HG02943 (cell line): ENCODE measurements around the gene AVPI1.
"Not testable (repeated sequence)": the region's sequence is repeated elsewhere in the genome, so short reads cannot be mapped to it uniquely, and the experiment has no call there.

Experiments
- ATAC-seq: cut with Tn5 transposase; IDR thresholded peaks from one replicate; pipeline ENCODE4 v1.9.1; 2021; ENCODE audit warnings: mild to moderate bottlenecking, low read depth, moderate library complexity; ENCODE audit not compliant: unreplicated experiment

AVPI1 gene

GRCh38 chr10:97713339-97713825 is 26.3 kb upstream of the AVPI1 start, which contains the start of gene MARVELD1:
Gene MARVELD1 (plus strand): TSS chr10:97713730. CDS start chr10:97713877, 147 bp downstream.
- ATAC-seq, result no peak

GRCh38 chr10:97711640-97712572 is 24.9 kb upstream of the AVPI1 start:
- no peak for ATAC-seq

GRCh38 chr10:97708976-97709946 is 22.2 kb upstream of the AVPI1 start:
- no peak for ATAC-seq

- ATAC-seq, result no peak
Measured at GRCh38 chr10:97708167-97708566, 21.1 kb upstream of the AVPI1 start.

GRCh38 chr10:97707134-97707861 is 20.3 kb upstream of the AVPI1 start:
- ATAC-seq, result no peak

- ATAC-seq, result no peak
Measured at GRCh38 chr10:97705006-97705670, 18.1 kb upstream of the AVPI1 start.

- ATAC-seq, result no peak
Measured at GRCh38 chr10:97704341-97704740, 17.3 kb upstream of the AVPI1 start.

GRCh38 chr10:97703398-97704067 is 16.5 kb upstream of the AVPI1 start:
- no peak for ATAC-seq

- ATAC-seq, result no peak
Measured at GRCh38 chr10:97701438-97702069, 14.5 kb upstream of the AVPI1 start.

GRCh38 chr10:97698072-97698655 is 11.1 kb upstream of the AVPI1 start:
- ATAC-seq, result not testable (repeated sequence)

- no peak for ATAC-seq
Measured at GRCh38 chr10:97690133-97690532, 3.1 kb upstream of the AVPI1 start.

GRCh38 chr10:97689559-97690020 is 2.5 kb upstream of the AVPI1 start:
- ATAC-seq, result no peak

GRCh38 chr10:97687785-97688781 is 1.0 kb upstream of the AVPI1 start:
- ATAC-seq, result no peak

- peak; percentile 18 for ATAC-seq
Measured at GRCh38 chr10:97686301-97686961, 610 bp downstream of the AVPI1 start.

- ATAC-seq, result no peak
Measured at GRCh38 chr10:97685395-97685958, 1.6 kb downstream of the AVPI1 start.

- ATAC-seq, result no peak
Measured at GRCh38 chr10:97684866-97685394, 2.1 kb downstream of the AVPI1 start.
